ENCODE results near the gene EYS.

The EYS gene

GRCh38 chr6:65182681-65183080 lies 524.3 kb downstream of the EYS start:
- no peak overlapping the region for H3K4me3 ChIP-seq (ENCODE audit: low read length)
- DNase-seq (ENCODE audit: low read depth), result no peak
- no peak for TF ChIP-seq CTCF (IDR thresholded peaks at IDR 0.05; ENCODE audit: insufficient read depth, low read depth, low read length, missing control alignments)

- TF ChIP-seq CTCF (IDR thresholded peaks at IDR 0.05; ENCODE audit: insufficient read depth, low read depth, low read length, missing control alignments), result no peak
- no peak overlapping the region for H3K4me3 ChIP-seq (ENCODE audit: low read length)
- no peak for DNase-seq (ENCODE audit: low read depth)
Measured at GRCh38 chr6:65170273-65170672, 536.8 kb downstream of the EYS start.

- no peak overlapping the region for H3K4me3 ChIP-seq (ENCODE audit: low read length)
- DNase-seq (ENCODE audit: low read depth), result no peak
- TF ChIP-seq CTCF (IDR thresholded peaks at IDR 0.05; ENCODE audit: insufficient read depth, low read depth, low read length, missing control alignments), result no peak
Measured at GRCh38 chr6:65161661-65162060, 545.4 kb downstream of the EYS start.

- DNase-seq (ENCODE audit: low read depth), result no peak
- H3K4me3 ChIP-seq (ENCODE audit: low read length), result no peak overlapping the region
- TF ChIP-seq CTCF (IDR thresholded peaks at IDR 0.05; ENCODE audit: insufficient read depth, low read depth, low read length, missing control alignments), result no peak
Measured at GRCh38 chr6:65157025-65157424, 550.0 kb downstream of the EYS start.

GRCh38 chr6:65155083-65155482 lies 551.9 kb downstream of the EYS start:
- no peak for DNase-seq (ENCODE audit: low read depth)
- H3K4me3 ChIP-seq (ENCODE audit: low read length), result no peak overlapping the region
- TF ChIP-seq CTCF (IDR thresholded peaks at IDR 0.05; ENCODE audit: insufficient read depth, low read depth, low read length, missing control alignments), result no peak

GRCh38 chr6:65149841-65150240 lies 557.2 kb downstream of the EYS start:
- no peak for DNase-seq (ENCODE audit: low read depth)
- no peak overlapping the region for H3K4me3 ChIP-seq (ENCODE audit: low read length)
- TF ChIP-seq CTCF (IDR thresholded peaks at IDR 0.05; ENCODE audit: insufficient read depth, low read depth, low read length, missing control alignments), result no peak

- no peak for TF ChIP-seq CTCF (IDR thresholded peaks at IDR 0.05; ENCODE audit: insufficient read depth, low read depth, low read length, missing control alignments)
- no peak overlapping the region for H3K4me3 ChIP-seq (ENCODE audit: low read length)
- DNase-seq (ENCODE audit: low read depth), result no peak
Measured at GRCh38 chr6:65148839-65149238, 558.2 kb downstream of the EYS start.
